ENCODE results near the gene PSORS1C1.

Gene PSORS1C1

GRCh38 chr6:31070711-31071197 lies 43.8 kb upstream of the PSORS1C1 start:
- Histone ChIP-seq H3K27me3 (ENCODE audit: insufficient read depth, poor library complexity, severe bottlenecking) (no peaks in the 10 kb centered on the region), H3K4me3 (replicated peaks; ENCODE audit: insufficient read depth, low read length) (no peak overlapping the region), H3K27ac (replicated peaks) (no peak overlapping the region)
- no peak for TF ChIP-seq SPI1 (IDR thresholded peaks at IDR 0.05; ENCODE audit: borderline replicate concordance, low read depth)
- TF ChIP-seq POLR2AphosphoS5 (IDR thresholded peaks at IDR 0.05; ENCODE audit: low read depth): no peak
- TF ChIP-seq CTCF (IDR thresholded peaks at IDR 0.05; ENCODE audit: insufficient read depth, low read length): no peak
- TF ChIP-seq REST (IDR thresholded peaks at IDR 0.05; ENCODE audit: insufficient replicate concordance, low read depth): no peak
- TF ChIP-seq GABPA (IDR thresholded peaks at IDR 0.05; ENCODE audit: low read depth): no peak
- no peak for DNase-seq (ENCODE audit: low read depth in 1 of 2, low spot score in 1 of 2)

GRCh38 chr6:31074401-31074800 lies 40.2 kb upstream of the PSORS1C1 start:
- no peak for TF ChIP-seq POLR2AphosphoS5 (IDR thresholded peaks at IDR 0.05; ENCODE audit: low read depth)
- TF ChIP-seq CTCF (IDR thresholded peaks at IDR 0.05; ENCODE audit: insufficient read depth, low read length): no peak
- TF ChIP-seq GABPA (IDR thresholded peaks at IDR 0.05; ENCODE audit: low read depth): no peak
- TF ChIP-seq SPI1 (IDR thresholded peaks at IDR 0.05; ENCODE audit: borderline replicate concordance, low read depth): no peak
- no peak for TF ChIP-seq REST (IDR thresholded peaks at IDR 0.05; ENCODE audit: insufficient replicate concordance, low read depth)
- H3K4me3 ChIP-seq (replicated peaks; ENCODE audit: insufficient read depth, low read length): no peak overlapping the region
- no peaks in the 10 kb centered on the region for H3K27me3 ChIP-seq (ENCODE audit: insufficient read depth, poor library complexity, severe bottlenecking)
- no peak overlapping the region for H3K27ac ChIP-seq (replicated peaks)
- no peak for DNase-seq (ENCODE audit: low read depth in 1 of 2, low spot score in 1 of 2)

DNA sequence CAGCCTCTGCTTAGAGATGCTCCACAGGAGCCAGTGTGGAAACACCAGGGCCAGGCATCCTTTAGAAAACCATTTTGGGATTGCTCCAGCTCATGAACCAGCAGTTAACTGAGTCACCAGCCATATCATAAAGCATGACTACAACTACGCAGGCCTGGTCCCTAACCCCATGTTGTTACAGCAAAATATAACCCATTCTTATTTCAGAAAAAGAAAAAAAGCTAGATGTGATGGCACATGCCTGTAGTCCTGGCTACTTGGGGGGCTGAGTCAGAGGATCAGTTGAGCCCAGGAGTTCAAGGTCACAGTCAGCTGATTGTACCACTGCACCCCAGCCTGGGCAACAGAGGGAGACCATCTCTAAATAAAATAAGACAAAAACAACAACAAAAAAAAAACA lies 39.1 kb upstream of the PSORS1C1 start:
- Histone ChIP-seq H3K27me3 (ENCODE audit: insufficient read depth, poor library complexity, severe bottlenecking) (no peaks in the 10 kb centered on the region), H3K4me3 (replicated peaks; ENCODE audit: insufficient read depth, low read length) (no peak overlapping the region), H3K27ac (replicated peaks) (no peak overlapping the region)
- no peak for DNase-seq (ENCODE audit: low read depth in 1 of 2, low spot score in 1 of 2)
- TF ChIP-seq GABPA (IDR thresholded peaks at IDR 0.05; ENCODE audit: low read depth) (no peak), CTCF (IDR thresholded peaks at IDR 0.05; ENCODE audit: insufficient read depth, low read length) (no peak), SPI1 (IDR thresholded peaks at IDR 0.05; ENCODE audit: borderline replicate concordance, low read depth) (no peak), POLR2AphosphoS5 (IDR thresholded peaks at IDR 0.05; ENCODE audit: low read depth) (no peak), REST (IDR thresholded peaks at IDR 0.05; ENCODE audit: insufficient replicate concordance, low read depth) (no peak)

Measured in HL-60 (cell line).